HepG2 (cell line): ENCODE data around the gene ZXDC. TPM values are rescaled to one million over a fixed set of nuclear protein-coding genes. Genes with fewer than 3 reads are reported as not detected.

ENCODE experiments used
- ATAC-seq: fragments of 200-7000 bp; cut with Tn5 transposase; 3 replicates; pipeline ENCODE4 v1.9.1; 2020; ENCODE audit warnings: mild to moderate bottlenecking, moderate library complexity
- BruUV-seq: library from RNA; stranded (reverse); fragments of 400-500 nt; replicated peaks from 2 replicates; lab custom pipeline; 2021; lab: Mats Ljungman, UMichigan
- CTCF ChIA-PET: fragments of 300-600 bp; formaldehyde crosslinking; extraction: SDS; loops from one replicate; lab custom pipeline; 2021; ENCODE audit warnings: low total read pairs, inconsistent platforms, low intra/inter-chr PET ratio; lab: Yijun Ruan, JAX
- POLR2A ChIA-PET: fragments of 350-600 bp; sonication (Branson Sonifier 250); formaldehyde crosslinking; loops from one replicate; lab custom pipeline; 2020; ENCODE audit warnings: antibody characterized with exemption, inconsistent platforms; lab: Yijun Ruan, JAX
- DNase-seq: peaks from one replicate; pipeline ENCODE4 v3.0.0-alpha.2; 2015; ENCODE audit warnings: low spot score
- FAIRE-seq: peaks from 3 replicates; lab custom pipeline; 2011; peaks lifted over from hg19 to GRCh38; lab: Jason Lieb, UNC
- H2AFZ ChIP-seq: one replicate; pipeline ENCODE4 v1.6.1; 2011; ENCODE audit warnings: low read length, inconsistent platforms
- H3K27ac ChIP-seq: fragments of 300-600 bp; 3 replicates; pipeline ENCODE4 v1.8.0; 2011; ENCODE audit warnings: mixed run types, mild to moderate bottlenecking, mixed read lengths, low read length, inconsistent platforms; ENCODE audit not compliant: insufficient read depth; ENCODE audit errors: extremely low read length
- H3K27me3 ChIP-seq, 2 experiments: fragments of 200-600 bp in 1 of 2; 2 replicates in 1 of 2; 3 replicates in 1 of 2; pipeline versions ENCODE4 v1.6.0 to v1.8.0; 2011; ENCODE audit warnings: low read length in 2 of 2, mild to moderate bottlenecking in 2 of 2, moderate library complexity in 2 of 2, inconsistent platforms in 1 of 2; ENCODE audit not compliant: insufficient read depth in 2 of 2, control insufficient read depth in 1 of 2
- H3K36me3 ChIP-seq, 2 experiments: fragments of 200-600 bp in 1 of 2; replicated peaks in 1 of 2; 2 replicates in 1 of 2; 3 replicates in 1 of 2; pipeline versions ENCODE4 v1.5.1 to v1.8.0; 2011; ENCODE audit warnings: low read length in 2 of 2, inconsistent platforms in 1 of 2; ENCODE audit not compliant: insufficient read depth in 2 of 2, control insufficient read depth in 1 of 2
- H3K4me1 ChIP-seq: 2 replicates; pipeline ENCODE4 v1.5.1; 2012; ENCODE audit warnings: low read length, inconsistent platforms; ENCODE audit not compliant: insufficient read depth
- H3K4me2 ChIP-seq: 2 replicates; pipeline ENCODE4 v1.6.0; 2011; ENCODE audit warnings: low read depth, low read length, inconsistent platforms
- H3K4me3 ChIP-seq, 3 experiments: fragments of 200-600 bp in 1 of 3; sonication (generic), shearing (Covaris generic) in 1 of 3; replicated peaks in 1 of 3; 2 replicates each; pipeline ENCODE4 v1.5.1; 2011 to 2016; ENCODE audit warnings: low read length in 3 of 3, inconsistent platforms in 2 of 3, low read depth in 2 of 3, mild to moderate bottlenecking in 2 of 3, control low read depth in 1 of 3, mixed read lengths in 1 of 3; ENCODE audit not compliant: insufficient read depth in 1 of 3
- H3K79me2 ChIP-seq: one replicate; pipeline ENCODE4 v1.6.1; 2011; ENCODE audit warnings: low read length, inconsistent platforms; ENCODE audit not compliant: insufficient read depth
- H3K9ac ChIP-seq: 2 replicates; pipeline ENCODE4 v1.6.0; 2011; ENCODE audit warnings: mild to moderate bottlenecking, low read depth, low read length, inconsistent platforms; ENCODE audit not compliant: insufficient read depth
- H3K9me3 ChIP-seq: 2 replicates; pipeline ENCODE4 v1.5.1; 2012; ENCODE audit warnings: mild to moderate bottlenecking, low read length
- H4K20me1 ChIP-seq: 2 replicates; pipeline ENCODE4 v1.6.0; 2011; ENCODE audit warnings: inconsistent platforms, mild to moderate bottlenecking, low read length, moderate library complexity; ENCODE audit not compliant: insufficient read depth
- ATF4 ChIP-seq, 2 experiments: fragments of 450-650 bp in 1 of 2; sonication (generic) in 1 of 2; formaldehyde crosslinking; IDR thresholded peaks; 2 replicates each; pipeline versions ENCODE4 v1.5.0 to v1.8.0; 2020 to 2022; ENCODE audit warnings: mild to moderate bottlenecking in 1 of 2, missing genetic modification reagents in 1 of 2
- BORCS8-MEF2B ChIP-seq: sonication (generic); formaldehyde crosslinking; IDR thresholded peaks from 2 replicates; pipeline ENCODE4 v1.8.0; 2022; ENCODE audit warnings: mild to moderate bottlenecking, missing genetic modification reagents
- CSRNP1 ChIP-seq: sonication (generic); formaldehyde crosslinking; IDR thresholded peaks from 2 replicates; pipeline ENCODE4 v1.8.1; 2023; ENCODE audit warnings: mild to moderate bottlenecking, missing genetic modification reagents
- ESRRA ChIP-seq: sonication (generic); formaldehyde crosslinking; IDR thresholded peaks from 2 replicates; pipeline ENCODE4 v1.5.1; 2020; ENCODE audit warnings: mild to moderate bottlenecking, low read depth, missing genetic modification reagents
- HNRNPL ChIP-seq: fragments of 200-400 bp; formaldehyde crosslinking; IDR thresholded peaks from 2 replicates; pipeline ENCODE4 v1.6.1; 2017; ENCODE audit warnings: mild to moderate bottlenecking, low read depth, low read length
- KDM2A ChIP-seq: sonication (generic); formaldehyde crosslinking; IDR thresholded peaks from 2 replicates; pipeline ENCODE4 v1.4.0; 2020; ENCODE audit warnings: low read depth, missing genetic modification reagents, borderline replicate concordance
- MAFK ChIP-seq, 2 experiments: IDR thresholded peaks in 1 of 2; conservative IDR thresholded peaks in 1 of 2; 2 replicates each; pipeline ENCODE4 v1.6.1; 2011; ENCODE audit warnings: improper control_type of control experiment in 2 of 2, low read length in 2 of 2
- NCOA5 ChIP-seq: sonication (generic); formaldehyde crosslinking; IDR thresholded peaks from 2 replicates; pipeline ENCODE4 v1.4.0; 2020; ENCODE audit warnings: missing genetic modification reagents
- ONECUT2 ChIP-seq: sonication (generic); formaldehyde crosslinking; IDR thresholded peaks from 2 replicates; pipeline ENCODE4 v1.4.0; 2020; ENCODE audit warnings: missing genetic modification reagents
- PITX1 ChIP-seq: sonication (generic); formaldehyde crosslinking; IDR thresholded peaks from 2 replicates; pipeline ENCODE4 v1.5.1; 2020; ENCODE audit warnings: mild to moderate bottlenecking, missing genetic modification reagents
- SIN3A ChIP-seq: IDR thresholded peaks from 2 replicates; pipeline ENCODE4 v1.6.1; 2011; ENCODE audit warnings: low read depth, mild to moderate bottlenecking, control low read depth, low read length, borderline replicate concordance
- TOE1 ChIP-seq: sonication (generic); formaldehyde crosslinking; IDR thresholded peaks from 2 replicates; pipeline ENCODE4 v1.4.0; 2020; ENCODE audit warnings: mild to moderate bottlenecking, missing genetic modification reagents
- ZNF292 ChIP-seq: sonication (generic); formaldehyde crosslinking; IDR thresholded peaks from 2 replicates; pipeline ENCODE4 v1.8.1; 2022; ENCODE audit warnings: mild to moderate bottlenecking, low read depth, missing genetic modification reagents, borderline replicate concordance
- ZNF451 ChIP-seq: sonication (generic); formaldehyde crosslinking; IDR thresholded peaks from 2 replicates; pipeline ENCODE4 v1.5.0; 2020; ENCODE audit warnings: mild to moderate bottlenecking, missing genetic modification reagents
- ZNF619 ChIP-seq: sonication (generic); formaldehyde crosslinking; IDR thresholded peaks from 2 replicates; pipeline ENCODE4 v1.4.0; 2020; ENCODE audit warnings: mild to moderate bottlenecking, missing genetic modification reagents
- WGBS: methylation state at CpG from one replicate; pipeline ENCODE4 v1.1.6; 2017; ENCODE audit warnings: low lambda C conversion rate; 5-methylcytosine and 5-hydroxymethylcytosine counted together
- in situ Hi-C: cut with HindIII; loops from 2 replicates; pipeline ENCODE4 v1.10.0; 2017; ENCODE audit warnings: low pct_unique_long_range_greater_than_20kb; ENCODE audit not compliant: extremely low pct_ligation_motif_present
- intact Hi-C: fragments of 100-400 bp; cut with micrococcal nuclease; formaldehyde crosslinking; loops from one replicate; pipeline ENCODE4 v1.10.0; 2022; ENCODE audit not compliant: unreplicated experiment
- polyA plus RNA-seq, 8 experiments: library from polyadenylated mRNA; depleted of rRNA in 3 of 8; stranded (reverse) in 7 of 8; unstranded in 1 of 8; fragments of >200 nt; fragmentation: Illumina TruSeq in 4 of 8; extraction: Trizol in 4 of 8; gene quantifications; 2 replicates each; pipeline versions ENCODE4 v1.2.1 to v1.2.3, GENCODE V29; 2011 to 2016; ENCODE audit warnings: low read depth in 4 of 8, missing spikeins in 1 of 8, mixed read lengths in 1 of 8; ENCODE audit not compliant: insufficient read depth in 1 of 8
- total RNA-seq, 5 experiments: library from RNA; depleted of rRNA; stranded (reverse); fragments of >200 nt; fragmentation: Illumina TruSeq; extraction: Trizol; gene quantifications; 2 replicates each; pipeline ENCODE4 v1.2.3, GENCODE V29; 2016; ENCODE audit warnings: low read depth in 1 of 5
- TF ChIP-seq, protein P1 (sequence below): fragments of 450-650 bp; IDR thresholded peaks from 2 replicates; pipeline ENCODE4 v1.6.1; 2017
- TF ChIP-seq, protein P2 (sequence below): IDR thresholded peaks from 2 replicates; pipeline ENCODE4 v1.6.1; 2016; ENCODE audit warnings: control low read depth

The ZXDC gene
- total and polyA plus RNA-seq, 2 of the 13 experiments (the other 11 are each of a cell fraction or from before 2014, with no cell fraction given) = 17.6 to 21.2 TPM

DNA sequence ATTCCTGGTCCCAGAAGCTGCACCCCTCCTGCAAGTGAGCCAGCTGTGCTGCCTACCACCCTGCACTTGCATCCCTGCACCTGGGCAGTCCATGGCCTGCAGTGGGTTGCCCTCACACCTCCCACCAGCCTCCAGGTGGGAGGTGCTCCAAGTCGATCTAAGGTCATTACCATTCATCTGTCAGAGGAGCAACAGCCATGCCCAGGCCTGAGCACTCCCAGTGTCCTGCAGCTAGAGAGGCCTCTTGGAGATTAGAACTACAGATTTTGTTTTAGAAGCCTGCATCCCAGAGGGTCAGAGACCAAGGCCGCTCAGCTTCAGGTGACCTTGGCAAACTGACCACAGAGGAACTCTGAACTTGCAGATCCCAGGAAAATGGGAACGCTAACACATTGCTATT is 9.0 kb upstream of the ZXDC start (continued):
- TF ChIP-seq, protein P1, sequence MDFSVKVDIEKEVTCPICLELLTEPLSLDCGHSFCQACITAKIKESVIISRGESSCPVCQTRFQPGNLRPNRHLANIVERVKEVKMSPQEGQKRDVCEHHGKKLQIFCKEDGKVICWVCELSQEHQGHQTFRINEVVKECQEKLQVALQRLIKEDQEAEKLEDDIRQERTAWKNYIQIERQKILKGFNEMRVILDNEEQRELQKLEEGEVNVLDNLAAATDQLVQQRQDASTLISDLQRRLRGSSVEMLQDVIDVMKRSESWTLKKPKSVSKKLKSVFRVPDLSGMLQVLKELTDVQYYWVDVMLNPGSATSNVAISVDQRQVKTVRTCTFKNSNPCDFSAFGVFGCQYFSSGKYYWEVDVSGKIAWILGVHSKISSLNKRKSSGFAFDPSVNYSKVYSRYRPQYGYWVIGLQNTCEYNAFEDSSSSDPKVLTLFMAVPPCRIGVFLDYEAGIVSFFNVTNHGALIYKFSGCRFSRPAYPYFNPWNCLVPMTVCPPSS = no peak
- TF ChIP-seq KDM2A (CRISPR knock-in tag) = no peak
- TF ChIP-seq BORCS8-MEF2B (CRISPR knock-in tag) = no peak
- no peak for TF ChIP-seq ZNF292 (CRISPR knock-in tag)

DNA sequence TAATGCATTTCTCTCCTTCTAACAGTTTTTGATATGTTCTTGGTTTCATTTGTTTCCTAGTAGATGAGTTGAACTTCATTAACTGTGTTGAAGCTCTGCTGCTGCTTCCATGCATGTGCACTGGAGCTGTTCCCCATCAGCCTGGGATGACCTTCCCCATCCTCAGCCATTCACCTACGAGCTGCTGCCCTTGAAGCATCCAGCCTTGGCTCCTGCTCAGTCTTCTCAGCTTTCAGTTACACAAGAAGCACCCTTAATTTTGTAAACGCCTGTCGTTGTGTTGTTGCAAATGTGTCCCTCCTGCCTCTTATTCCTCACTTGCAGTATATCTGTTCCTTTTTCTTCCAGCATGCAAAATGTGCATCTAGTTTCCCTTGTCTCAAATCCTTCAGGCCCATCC is 8.5 kb upstream of the ZXDC start:
- ChIA-PET POLR2A (interaction anchor here (0.9 to 1.3 kb wide), 3 partner anchors 8 to 39 kb away, joined by 4 to 6 read pairs (median 5); partner anchors contain the start of gene ZXDC), CTCF (no interaction called here)
- Histone ChIP-seq H4K20me1 (no peaks in the 10 kb centered on the region), H3K4me2 (0 out of 2 replicates have a peak overlapping the region, but pooled peaks have one; percentile 30), H3K9ac (no peak overlapping the region), H3K9me3 (no peaks in the 10 kb centered on the region), H3K4me1 (peaks cover 90% of the 10 kb centered on the region), H3K4me3 (0 out of 6 replicates have a peak overlapping the region, but pooled peaks of 1 of the 3 experiments have one; percentile 2), H3K27me3 (no peaks in the 10 kb centered on the region; a peak in 1 of 5 replicates), H3K27ac (peak overlapping the region; percentile 2), H2AFZ (no peak overlapping the region), H3K79me2 (no peaks in the 10 kb centered on the region), H3K36me3 (no peaks in the 10 kb centered on the region)
- in situ Hi-C loops = no loop called here
- no TSS peak for BruUV-seq
- TF ChIP-seq MAFK (conservative IDR thresholded peaks at IDR 0.05 in 1 of 2, IDR thresholded peaks at IDR 0.05 in 1 of 2; ENCODE audit: low read length in 2 of 2) (no peak), TOE1 (CRISPR knock-in tag) (no peak), HNRNPL (no peak), ZNF619 (no peak), CSRNP1 (CRISPR knock-in tag) (no peak), PITX1 (CRISPR knock-in tag) (no peak), ONECUT2 (no peak), NCOA5 (no peak), ATF4 (CRISPR knock-in tag; IDR thresholded peaks at IDR 0.05) (no peak), SIN3A (no peak), ZNF451 (CRISPR knock-in tag) (no peak), ESRRA (CRISPR knock-in tag) (no peak)
- TF ChIP-seq, protein P2, sequence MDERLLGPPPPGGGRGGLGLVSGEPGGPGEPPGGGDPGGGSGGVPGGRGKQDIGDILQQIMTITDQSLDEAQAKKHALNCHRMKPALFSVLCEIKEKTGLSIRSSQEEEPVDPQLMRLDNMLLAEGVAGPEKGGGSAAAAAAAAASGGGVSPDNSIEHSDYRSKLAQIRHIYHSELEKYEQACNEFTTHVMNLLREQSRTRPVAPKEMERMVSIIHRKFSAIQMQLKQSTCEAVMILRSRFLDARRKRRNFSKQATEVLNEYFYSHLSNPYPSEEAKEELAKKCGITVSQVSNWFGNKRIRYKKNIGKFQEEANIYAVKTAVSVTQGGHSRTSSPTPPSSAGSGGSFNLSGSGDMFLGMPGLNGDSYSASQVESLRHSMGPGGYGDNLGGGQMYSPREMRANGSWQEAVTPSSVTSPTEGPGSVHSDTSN = no peak
- no peak for DNase-seq
- intact Hi-C loops = loop anchor here (5.0 kb wide), 1 partner anchor 33 kb away; the partner anchor contains the start of gene UROC1
- ATAC-seq = no peak
- no peak for FAIRE-seq
- 27% methylated on average over 3 of the region's 3 CpGs for WGBS
